Measurements from ENCODE around the gene ELL2.
A peak's percentile ranks its signal among the peaks of the same experiment; 100 is the strongest.
"Not testable (repeated sequence)": the region's sequence is repeated elsewhere in the genome, so short reads cannot be mapped to it uniquely, and the experiment has no call there.

The ELL2 gene

DNA sequence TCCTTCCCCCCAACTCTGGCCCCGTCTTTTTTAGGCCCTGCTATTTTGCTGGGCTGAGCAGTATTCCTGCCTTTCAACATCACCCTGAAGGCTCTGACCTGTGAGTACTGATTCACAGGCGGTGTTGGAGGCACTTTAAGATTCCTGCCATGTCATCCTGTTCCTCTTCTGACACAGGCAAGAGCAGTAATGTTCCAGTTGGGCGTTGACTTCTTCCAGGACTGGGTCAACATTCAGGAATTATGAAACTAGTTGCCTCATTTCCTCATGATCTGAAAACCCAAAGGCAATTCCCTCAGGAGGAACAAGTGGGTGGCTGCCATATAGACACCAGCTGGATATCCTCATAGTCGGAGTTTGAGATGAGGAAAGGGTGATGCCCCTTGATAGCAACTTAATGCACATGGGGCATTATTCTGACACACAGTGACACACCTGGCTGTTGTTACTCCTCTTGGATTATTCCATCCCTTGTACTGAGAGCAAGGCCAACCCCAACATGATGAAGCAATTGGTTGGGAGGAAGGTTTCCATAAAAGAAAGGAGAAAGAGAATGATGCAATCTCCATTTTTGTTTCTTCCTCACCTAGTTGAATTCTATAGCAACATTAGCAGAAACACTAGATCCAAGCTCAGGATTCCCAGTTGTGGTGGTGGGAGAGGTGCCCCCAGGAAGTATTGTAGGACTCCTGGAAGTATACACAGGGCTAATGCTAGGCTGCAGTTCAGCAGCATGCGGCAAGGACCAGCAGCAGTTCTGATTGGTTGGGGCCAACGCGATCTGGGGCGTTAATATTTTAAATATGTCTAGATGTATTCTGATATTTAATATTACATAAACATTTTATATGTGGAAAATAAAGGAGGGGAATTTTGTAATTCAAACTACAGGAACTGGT is 119.5 kb downstream of the ELL2 start:
- Histone ChIP-seq H3K4me1 (ENCODE audit: control insufficient read depth in 2 of 2, insufficient read depth in 2 of 2, low read length in 2 of 2) (peaks cover 11 to 28% of the 10 kb centered on the region in 2 donors), H3K27ac (ENCODE audit: low read depth in 2 of 2, low read length in 2 of 2) (peak overlapping the region; percentile 68 to 84), H3K36me3 (ENCODE audit: control insufficient read depth in 2 of 2, insufficient read depth in 2 of 2, low read length in 2 of 2) (no peaks in the 10 kb centered on the region), H3K27me3 (ENCODE audit: control insufficient read depth in 2 of 2, insufficient read depth in 2 of 2, low read length in 2 of 2) (no peaks in the 10 kb centered on the region), H3K9me3 (ENCODE audit: control insufficient read depth in 2 of 2, low read length in 2 of 2) (no peaks in the 10 kb centered on the region), H3K9ac (ENCODE audit: low read depth in 1 of 2, low read length in 2 of 2) (peak overlapping the region in 1 of 2 donors; percentile 18), H3K4me3 (ENCODE audit: low read length in 2 of 2) (no peak overlapping the region)

DNA sequence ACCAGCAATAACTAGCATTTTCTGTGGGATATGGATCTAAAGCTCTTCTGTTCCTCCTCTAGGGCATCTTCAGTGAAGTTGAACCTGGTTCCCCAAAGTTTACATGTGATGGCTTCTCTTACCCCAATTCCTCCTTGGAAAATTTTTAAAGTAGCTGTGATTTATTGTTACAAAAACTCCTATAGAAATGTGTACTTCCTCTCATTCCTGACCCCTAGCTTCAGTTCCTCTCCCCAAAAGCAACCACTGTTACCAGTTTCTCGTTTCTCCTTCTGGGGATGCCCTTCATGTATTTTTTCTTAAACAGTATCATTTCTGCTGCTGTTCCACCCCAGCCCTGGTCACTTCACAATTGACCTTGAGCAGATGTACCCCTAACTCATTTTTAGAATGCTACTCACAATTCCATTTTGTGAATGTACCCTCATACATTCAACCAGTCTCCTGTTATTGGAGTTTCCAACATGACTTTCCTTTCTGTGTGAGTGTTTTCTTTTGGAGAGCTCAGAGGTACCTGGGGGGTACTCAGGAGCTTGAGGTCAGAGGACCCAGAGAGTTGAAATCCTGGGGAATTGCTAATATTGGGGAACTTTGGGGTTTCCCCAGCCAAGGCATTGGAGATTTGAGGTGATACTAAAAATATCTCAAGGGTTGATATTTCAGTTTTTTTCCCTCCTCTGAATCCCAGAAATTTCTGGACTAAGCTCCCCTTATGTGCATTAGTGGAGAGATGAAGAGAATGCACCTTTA is 120.5 kb downstream of the ELL2 start:
- H3K4me1 ChIP-seq (ENCODE audit: control insufficient read depth in 2 of 2, insufficient read depth in 2 of 2, low read length in 2 of 2): peaks cover 16 to 28% of the 10 kb centered on the region in 2 donors
- H3K27ac ChIP-seq (ENCODE audit: low read depth in 2 of 2, low read length in 2 of 2): peak overlapping the region; percentile 11 to 84
- H3K4me3 ChIP-seq (ENCODE audit: low read length in 2 of 2): no peak overlapping the region
- H3K9me3 ChIP-seq (ENCODE audit: control insufficient read depth in 2 of 2, low read length in 2 of 2): no peaks in the 10 kb centered on the region
- H3K27me3 ChIP-seq (ENCODE audit: control insufficient read depth in 2 of 2, insufficient read depth in 2 of 2, low read length in 2 of 2): no peaks in the 10 kb centered on the region
- no peak overlapping the region for H3K9ac ChIP-seq (ENCODE audit: low read depth in 1 of 2, low read length in 2 of 2)
- H3K36me3 ChIP-seq (ENCODE audit: control insufficient read depth in 2 of 2, insufficient read depth in 2 of 2, low read length in 2 of 2): no peaks in the 10 kb centered on the region

DNA sequence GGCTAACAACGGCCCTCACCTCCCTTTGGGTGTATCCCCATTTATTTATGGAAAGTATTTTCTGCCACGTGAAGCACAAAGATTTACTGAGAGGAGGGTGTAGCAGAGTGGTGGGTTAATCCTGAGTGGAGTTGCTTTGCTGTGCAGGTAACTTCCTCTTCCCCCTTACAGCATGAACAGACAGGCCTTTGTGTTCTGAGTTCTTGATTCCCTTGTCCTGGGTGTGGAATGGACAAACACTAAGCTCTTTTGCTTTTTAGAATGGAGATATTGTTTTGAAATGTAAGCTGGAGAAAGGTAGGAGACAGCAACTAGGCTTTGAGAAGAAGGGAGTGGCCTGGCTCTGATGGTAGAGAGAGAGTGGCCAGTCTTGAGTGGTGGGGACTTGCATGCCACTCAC is 122.0 kb downstream of the ELL2 start:
- Histone ChIP-seq H3K36me3 (ENCODE audit: control insufficient read depth in 2 of 2, insufficient read depth in 2 of 2, low read length in 2 of 2) (no peaks in the 10 kb centered on the region), H3K4me1 (ENCODE audit: control insufficient read depth in 2 of 2, insufficient read depth in 2 of 2, low read length in 2 of 2) (peaks cover 24 to 35% of the 10 kb centered on the region in 2 donors), H3K27me3 (ENCODE audit: control insufficient read depth in 2 of 2, insufficient read depth in 2 of 2, low read length in 2 of 2) (no peaks in the 10 kb centered on the region), H3K27ac (ENCODE audit: low read depth in 2 of 2, low read length in 2 of 2) (peak overlapping the region in 1 of 2 donors; percentile 66), H3K9me3 (ENCODE audit: control insufficient read depth in 2 of 2, low read length in 2 of 2) (no peaks in the 10 kb centered on the region), H3K9ac (ENCODE audit: low read depth in 1 of 2, low read length in 2 of 2) (no peak overlapping the region), H3K4me3 (ENCODE audit: low read length in 2 of 2) (no peak overlapping the region)

DNA sequence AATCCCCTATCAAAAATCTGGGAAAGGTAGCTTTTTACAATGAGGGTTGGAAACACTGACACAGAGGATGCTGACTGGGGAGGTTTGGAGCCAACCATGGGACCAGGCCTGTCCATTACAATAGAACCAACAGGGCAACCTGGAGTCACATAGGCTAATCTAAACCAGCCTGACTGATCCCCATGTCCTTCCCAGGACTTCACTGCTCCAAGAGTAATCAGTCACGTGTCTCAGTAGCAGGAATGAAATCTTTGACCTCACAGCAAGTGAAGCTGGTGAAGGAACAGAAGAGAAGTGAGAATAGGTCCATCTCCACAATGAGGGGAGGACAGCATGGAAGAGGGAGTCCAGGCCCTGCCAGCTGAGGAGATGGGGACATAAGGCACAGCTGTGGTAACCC is 123.1 kb downstream of the ELL2 start:
- Histone ChIP-seq H3K4me1 (ENCODE audit: control insufficient read depth in 2 of 2, insufficient read depth in 2 of 2, low read length in 2 of 2) (peaks cover 24 to 38% of the 10 kb centered on the region in 2 donors), H3K27me3 (ENCODE audit: control insufficient read depth in 2 of 2, insufficient read depth in 2 of 2, low read length in 2 of 2) (no peaks in the 10 kb centered on the region), H3K9me3 (ENCODE audit: control insufficient read depth in 2 of 2, low read length in 2 of 2) (no peaks in the 10 kb centered on the region), H3K4me3 (ENCODE audit: low read length in 2 of 2) (no peak overlapping the region), H3K9ac (ENCODE audit: low read depth in 1 of 2, low read length in 2 of 2) (no peak overlapping the region), H3K27ac (ENCODE audit: low read depth in 2 of 2, low read length in 2 of 2) (no peak overlapping the region), H3K36me3 (ENCODE audit: control insufficient read depth in 2 of 2, insufficient read depth in 2 of 2, low read length in 2 of 2) (no peaks in the 10 kb centered on the region)

DNA sequence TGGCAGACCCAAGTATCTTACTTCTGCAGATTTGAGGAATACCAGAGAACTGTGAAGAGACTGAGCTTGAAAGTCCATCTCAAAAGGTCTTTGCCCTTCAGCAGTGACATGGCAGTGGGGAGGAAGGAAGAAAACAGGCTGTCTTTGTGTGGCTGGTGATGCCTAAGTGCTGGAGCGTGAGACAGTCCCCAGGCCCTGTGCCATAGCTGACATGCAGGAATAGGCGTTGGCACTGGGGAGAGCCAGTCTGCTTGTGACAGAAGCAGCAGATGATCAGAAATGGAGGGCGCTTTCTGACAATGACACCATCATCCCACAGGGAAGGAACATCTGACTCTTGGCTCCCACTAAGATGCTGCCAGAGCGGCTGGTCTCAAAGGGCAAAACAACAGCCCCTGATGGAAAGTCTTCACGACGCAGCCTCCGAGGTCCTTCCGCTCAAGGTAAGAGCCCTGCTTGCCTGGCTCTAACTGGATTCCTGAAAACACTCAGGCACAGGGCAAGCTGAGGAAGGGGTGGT is 123.6 kb downstream of the ELL2 start:
- Histone ChIP-seq H3K4me3 (ENCODE audit: low read length in 2 of 2) (no peak overlapping the region), H3K4me1 (ENCODE audit: control insufficient read depth in 2 of 2, insufficient read depth in 2 of 2, low read length in 2 of 2) (peaks cover 24 to 34% of the 10 kb centered on the region in 2 donors), H3K9me3 (ENCODE audit: control insufficient read depth in 2 of 2, low read length in 2 of 2) (no peaks in the 10 kb centered on the region), H3K9ac (ENCODE audit: low read depth in 1 of 2, low read length in 2 of 2) (no peak overlapping the region), H3K36me3 (ENCODE audit: control insufficient read depth in 2 of 2, insufficient read depth in 2 of 2, low read length in 2 of 2) (no peaks in the 10 kb centered on the region), H3K27me3 (ENCODE audit: control insufficient read depth in 2 of 2, insufficient read depth in 2 of 2, low read length in 2 of 2) (no peaks in the 10 kb centered on the region), H3K27ac (ENCODE audit: low read depth in 2 of 2, low read length in 2 of 2) (no peak overlapping the region)

DNA sequence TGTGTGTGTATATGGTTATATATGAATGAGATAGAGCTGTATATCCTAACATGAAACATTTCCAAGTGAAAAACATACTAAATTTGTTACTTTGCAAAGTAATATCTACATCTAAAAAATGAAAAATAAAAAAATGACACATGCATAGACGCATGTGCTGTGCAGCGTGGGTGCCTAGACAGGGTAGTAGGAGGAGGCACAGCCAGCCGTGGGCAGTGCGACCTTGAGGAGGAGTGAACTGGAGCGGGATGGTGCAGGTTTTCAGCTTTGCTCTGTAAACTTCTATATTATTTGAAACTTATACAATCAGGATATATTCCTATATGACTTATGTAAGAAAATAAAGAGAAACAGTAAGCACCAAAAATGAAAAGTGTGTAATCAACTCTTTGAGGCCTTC is 124.2 kb downstream of the ELL2 start:
- Histone ChIP-seq H3K4me1 (ENCODE audit: control insufficient read depth in 2 of 2, insufficient read depth in 2 of 2, low read length in 2 of 2) (peaks cover 20 to 32% of the 10 kb centered on the region in 2 donors), H3K9ac (ENCODE audit: low read depth in 1 of 2, low read length in 2 of 2) (no peak overlapping the region), H3K36me3 (ENCODE audit: control insufficient read depth in 2 of 2, insufficient read depth in 2 of 2, low read length in 2 of 2) (no peaks in the 10 kb centered on the region), H3K27me3 (ENCODE audit: control insufficient read depth in 2 of 2, insufficient read depth in 2 of 2, low read length in 2 of 2) (no peaks in the 10 kb centered on the region), H3K27ac (ENCODE audit: low read depth in 2 of 2, low read length in 2 of 2) (no peak overlapping the region), H3K9me3 (ENCODE audit: control insufficient read depth in 2 of 2, low read length in 2 of 2) (no peaks in the 10 kb centered on the region), H3K4me3 (ENCODE audit: low read length in 2 of 2) (no peak overlapping the region)

DNA sequence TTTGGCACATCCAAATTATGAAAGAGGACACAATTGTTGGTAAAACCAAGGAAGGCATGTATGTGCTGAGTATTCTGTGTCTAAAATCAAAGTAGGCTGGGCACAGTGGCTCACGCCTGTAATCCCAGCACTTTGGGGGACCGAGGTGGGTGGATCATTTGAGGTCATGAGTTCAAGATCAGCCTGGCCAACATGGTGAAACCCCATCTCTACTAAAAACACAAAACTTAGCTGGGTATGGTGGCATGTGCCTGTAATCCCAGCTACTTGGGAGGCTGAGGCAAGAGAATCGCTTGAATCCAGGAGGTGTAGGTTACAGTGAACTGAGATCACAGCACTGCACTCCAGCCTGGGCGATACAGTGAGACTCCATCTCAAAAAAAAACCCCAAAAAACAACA is 124.7 kb downstream of the ELL2 start:
- H3K4me1 ChIP-seq (ENCODE audit: control insufficient read depth in 2 of 2, insufficient read depth in 2 of 2, low read length in 2 of 2): peaks cover 15 to 27% of the 10 kb centered on the region in 2 donors

DNA sequence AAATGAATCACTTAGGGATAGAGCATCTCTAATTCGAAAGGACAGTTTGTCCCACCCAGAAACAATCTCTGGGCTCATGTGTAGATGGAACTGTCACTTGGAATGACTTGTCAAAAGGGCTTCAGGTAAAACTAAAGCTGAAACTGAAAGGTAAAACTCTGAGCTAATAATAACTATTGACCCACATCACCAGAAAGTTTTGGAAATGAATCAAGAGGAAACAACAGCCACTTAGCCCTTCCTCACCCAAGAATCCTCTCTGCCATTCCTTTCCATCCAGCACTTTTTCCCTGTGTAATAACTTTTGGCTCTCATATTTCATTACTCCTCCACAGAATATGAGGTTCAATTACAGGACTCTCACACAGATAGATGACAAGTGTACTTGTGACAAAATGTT is 125.1 kb downstream of the ELL2 start:
- Histone ChIP-seq H3K27me3 (ENCODE audit: control insufficient read depth in 2 of 2, insufficient read depth in 2 of 2, low read length in 2 of 2) (no peaks in the 10 kb centered on the region), H3K27ac (ENCODE audit: low read depth in 2 of 2, low read length in 2 of 2) (peak overlapping the region; percentile 6 to 14), H3K36me3 (ENCODE audit: control insufficient read depth in 2 of 2, insufficient read depth in 2 of 2, low read length in 2 of 2) (no peaks in the 10 kb centered on the region), H3K9ac (ENCODE audit: low read depth in 1 of 2, low read length in 2 of 2) (no peak overlapping the region), H3K9me3 (ENCODE audit: control insufficient read depth in 2 of 2, low read length in 2 of 2) (no peaks in the 10 kb centered on the region), H3K4me1 (ENCODE audit: control insufficient read depth in 2 of 2, insufficient read depth in 2 of 2, low read length in 2 of 2) (peaks cover 13 to 23% of the 10 kb centered on the region in 2 donors), H3K4me3 (ENCODE audit: low read length in 2 of 2) (no peak overlapping the region)

More for the DNA sequence above, 124.7 kb downstream of the ELL2 start:
- H3K27ac ChIP-seq (ENCODE audit: low read depth in 2 of 2, low read length in 2 of 2): peak overlapping the region in 1 of 2 donors; percentile 14
- H3K4me3 ChIP-seq (ENCODE audit: low read length in 2 of 2); H3K36me3 ChIP-seq (ENCODE audit: control insufficient read depth in 2 of 2, insufficient read depth in 2 of 2, low read length in 2 of 2); H3K27me3 ChIP-seq (ENCODE audit: control insufficient read depth in 2 of 2, insufficient read depth in 2 of 2, low read length in 2 of 2); H3K9ac ChIP-seq (ENCODE audit: low read depth in 1 of 2, low read length in 2 of 2); H3K9me3 ChIP-seq (ENCODE audit: control insufficient read depth in 2 of 2, low read length in 2 of 2): not testable (repeated sequence)

DNA sequence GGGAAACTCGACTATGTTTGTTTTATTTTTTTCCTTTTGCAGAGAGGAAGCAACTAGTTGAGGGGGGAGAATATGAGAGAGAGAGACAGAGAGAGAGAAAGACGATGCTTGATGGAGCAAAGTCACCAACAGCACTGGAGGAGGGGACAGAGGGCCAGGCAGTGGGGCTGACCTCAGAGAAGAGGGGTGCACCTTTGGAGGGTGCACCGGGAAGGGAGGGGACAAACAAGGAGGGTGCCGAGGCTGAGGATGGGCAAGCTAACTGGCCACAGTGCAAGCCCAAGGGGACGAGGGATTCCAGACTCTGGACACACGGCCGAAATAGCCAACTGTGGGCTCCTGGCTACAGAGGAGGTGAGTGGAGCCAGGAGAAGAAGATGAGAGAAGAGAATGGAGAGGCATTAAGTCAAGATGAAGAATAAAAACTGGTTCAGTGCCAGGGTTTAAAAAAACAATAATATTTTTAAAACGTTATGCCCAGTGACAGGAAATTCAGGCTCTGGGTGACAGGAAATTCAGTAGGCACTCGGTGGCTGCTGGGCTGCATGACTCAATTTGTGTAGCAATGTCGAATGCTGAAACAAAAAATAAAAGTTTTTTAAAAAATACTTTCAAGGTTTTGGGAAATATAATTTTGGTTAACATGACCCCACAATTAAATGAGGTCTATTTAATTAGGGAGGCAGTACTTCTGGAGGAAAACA is 125.8 kb downstream of the ELL2 start:
- no peaks in the 10 kb centered on the region for H3K27me3 ChIP-seq (ENCODE audit: control insufficient read depth in 2 of 2, insufficient read depth in 2 of 2, low read length in 2 of 2)
- H3K9ac ChIP-seq (ENCODE audit: low read depth in 1 of 2, low read length in 2 of 2): peak overlapping the region; percentile 38 to 81
- H3K27ac ChIP-seq (ENCODE audit: low read depth in 2 of 2, low read length in 2 of 2): peak overlapping the region; percentile 65 to 69
- peak overlapping the region; percentile 37 to 78 for H3K4me3 ChIP-seq (ENCODE audit: low read length in 2 of 2)
- H3K9me3 ChIP-seq (ENCODE audit: control insufficient read depth in 2 of 2, low read length in 2 of 2): no peaks in the 10 kb centered on the region
- peaks cover 13 to 16% of the 10 kb centered on the region in 2 donors for H3K4me1 ChIP-seq (ENCODE audit: control insufficient read depth in 2 of 2, insufficient read depth in 2 of 2, low read length in 2 of 2)
- H3K36me3 ChIP-seq (ENCODE audit: control insufficient read depth in 2 of 2, insufficient read depth in 2 of 2, low read length in 2 of 2): no peaks in the 10 kb centered on the region

Measured in mucosa of rectum (tissue), 2 donors.